Heart right ventricle (tissue), 16 donors: ENCODE measurements around the gene ZSWIM8. TPM values are rescaled to one million over a fixed set of nuclear protein-coding genes. Genes with fewer than 3 reads are reported as not detected.
"Not testable (repeated sequence)": the region's sequence is repeated elsewhere in the genome, so short reads cannot be mapped to it uniquely, and the experiment has no call there.

Source experiments
- ATAC-seq, 8 donors: fragments of 200-7000 bp; cut with Tn5 transposase; one replicate each; pipeline ENCODE4 v1.9.1; 2020; ENCODE audit warnings: mild to moderate bottlenecking in 8 of 8, moderate library complexity in 8 of 8, moderate number of reproducible peaks in 1 of 8
- DNase-seq, 2 donors: peaks; one replicate each; pipeline ENCODE4 v3.0.0-alpha.2; 2020
- H3K27ac ChIP-seq, 10 donors: fragments of 200-600 bp; sonication (generic) in 2 of 10; one replicate each; pipeline versions ENCODE4 v1.5.0 to v1.8.0; 2020 to 2022; ENCODE audit warnings: mild to moderate bottlenecking in 3 of 10
- H3K27me3 ChIP-seq, 7 donors: fragments of 200-600 bp; one replicate each; pipeline ENCODE4 v1.8.0; 2021 to 2022; ENCODE audit warnings: mild to moderate bottlenecking in 2 of 7
- H3K36me3 ChIP-seq, 9 donors: fragments of 200-600 bp; sonication (generic) in 1 of 9; one replicate each; pipeline versions ENCODE4 v1.5.0 to v1.8.0; 2020 to 2022; ENCODE audit warnings: mild to moderate bottlenecking in 2 of 9
- H3K4me1 ChIP-seq, 9 donors: fragments of 200-600 bp; sonication (generic) in 1 of 9; one replicate each; pipeline versions ENCODE4 v1.5.0 to v1.8.0; 2020 to 2022; ENCODE audit warnings: mild to moderate bottlenecking in 4 of 9
- H3K4me3 ChIP-seq, 10 donors: fragments of 200-600 bp; sonication (generic) in 2 of 10; one replicate each; pipeline versions ENCODE4 v1.5.0 to v1.8.0; 2020 to 2022; ENCODE audit warnings: mild to moderate bottlenecking in 7 of 10, moderate library complexity in 2 of 10
- H3K9me3 ChIP-seq, 11 donors: fragments of 200-600 bp in 10 of 11; sonication (generic) in 2 of 11; one replicate each; pipeline versions ENCODE4 v1.5.0 to v1.8.0; 2013 to 2022; ENCODE audit warnings: mild to moderate bottlenecking in 2 of 11, control low read depth in 1 of 11, moderate library complexity in 1 of 11
- CTCF ChIP-seq, 9 donors: fragments of 200-600 bp; sonication (generic) in 2 of 9; IDR thresholded peaks; one replicate each; pipeline versions ENCODE4 v1.5.0 to v1.8.0; 2021 to 2022; ENCODE audit warnings: antibody characterized with exemption in 9 of 9, mild to moderate bottlenecking in 5 of 9, moderate library complexity in 1 of 9
- WGBS, 2 donors: extraction: QIAGEN DNeasy Blood & Tissue Kit; methylation state at CpG; one replicate each; pipeline ENCODE4 v1.1.7; 2013; ENCODE audit warnings: inconsistent platforms in 1 of 2; 5-methylcytosine and 5-hydroxymethylcytosine counted together
- intact Hi-C, 10 donors: fragments of 100-400 bp; cut with DNase I; formaldehyde crosslinking; loops; one replicate each; pipeline versions ENCODE4 v1.11.1 to v1.14.2; 2022
- long read RNA-seq, 3 donors: library from polyadenylated mRNA; unstranded; transcript quantifications; one replicate each; pipeline ENCODE4 v2.0.0, GENCODE V29; 2020 to 2021
- polyA plus RNA-seq, 2 donors: library from polyadenylated mRNA; stranded (reverse); fragments of 200-250 nt; gene quantifications; one replicate each; pipeline ENCODE4 v1.2.3, GENCODE V29; 2013
- total RNA-seq, 10 donors: library from RNA; stranded (reverse); fragmentation: NEBNext Ultra II Directional in 3 of 10; extraction: Animal tissue kit (Norgen Biotek cat#: 25700) in 3 of 10; gene quantifications; one replicate each; pipeline versions ENCODE4 v1.2.1 to v1.2.4, GENCODE V29; 2021 to 2023
- donor health status: Arrhythmogenic right ventricular cardiomyopathy.
- donor health status: ischemic (EF 13 %, LVEDD 7.1; RV severe dilation, severe dysfunction).
- donor health status: healthy with polysubstance abuse.
- donor health status: DM: no; HTN: yes; CAD: no.
- donor health status: DM: no; HTN: no; CAD: no.
- donor health status: ischemic (EF 25% LVEDD 6.9; RV normal size, moderate dysfunction).
- donor health status: ischemic (EF 25% LVEDD 5.7; RV mildly dilated, moderate dysfunction).
- donor health status: healthy.
- donor health status: DM: yes; HTN: yes; CAD: no.
- donor health status: Ischemic cardiomyopathy.
- donor health status: ischemic (EF 35%, LVEDD 5.7; RV mildly dilated, moderate dysfunction).
- donor health status: nonischemic (EF 11% LVEDD 7.7; RV severe dilation, severe dysfunction).
- donor health status: DM: yes; HTN: yes; CAD: no.
- donor health status: PGD.
- donor health status: ischemic (EF 29% LVEDD 5.4; RV normal size, mild dysfunction).
- donor health status: nonischemic (EF 23%, LVEDD 6.1; RV moderate dilation, normal function).

Gene ZSWIM8, protein sequence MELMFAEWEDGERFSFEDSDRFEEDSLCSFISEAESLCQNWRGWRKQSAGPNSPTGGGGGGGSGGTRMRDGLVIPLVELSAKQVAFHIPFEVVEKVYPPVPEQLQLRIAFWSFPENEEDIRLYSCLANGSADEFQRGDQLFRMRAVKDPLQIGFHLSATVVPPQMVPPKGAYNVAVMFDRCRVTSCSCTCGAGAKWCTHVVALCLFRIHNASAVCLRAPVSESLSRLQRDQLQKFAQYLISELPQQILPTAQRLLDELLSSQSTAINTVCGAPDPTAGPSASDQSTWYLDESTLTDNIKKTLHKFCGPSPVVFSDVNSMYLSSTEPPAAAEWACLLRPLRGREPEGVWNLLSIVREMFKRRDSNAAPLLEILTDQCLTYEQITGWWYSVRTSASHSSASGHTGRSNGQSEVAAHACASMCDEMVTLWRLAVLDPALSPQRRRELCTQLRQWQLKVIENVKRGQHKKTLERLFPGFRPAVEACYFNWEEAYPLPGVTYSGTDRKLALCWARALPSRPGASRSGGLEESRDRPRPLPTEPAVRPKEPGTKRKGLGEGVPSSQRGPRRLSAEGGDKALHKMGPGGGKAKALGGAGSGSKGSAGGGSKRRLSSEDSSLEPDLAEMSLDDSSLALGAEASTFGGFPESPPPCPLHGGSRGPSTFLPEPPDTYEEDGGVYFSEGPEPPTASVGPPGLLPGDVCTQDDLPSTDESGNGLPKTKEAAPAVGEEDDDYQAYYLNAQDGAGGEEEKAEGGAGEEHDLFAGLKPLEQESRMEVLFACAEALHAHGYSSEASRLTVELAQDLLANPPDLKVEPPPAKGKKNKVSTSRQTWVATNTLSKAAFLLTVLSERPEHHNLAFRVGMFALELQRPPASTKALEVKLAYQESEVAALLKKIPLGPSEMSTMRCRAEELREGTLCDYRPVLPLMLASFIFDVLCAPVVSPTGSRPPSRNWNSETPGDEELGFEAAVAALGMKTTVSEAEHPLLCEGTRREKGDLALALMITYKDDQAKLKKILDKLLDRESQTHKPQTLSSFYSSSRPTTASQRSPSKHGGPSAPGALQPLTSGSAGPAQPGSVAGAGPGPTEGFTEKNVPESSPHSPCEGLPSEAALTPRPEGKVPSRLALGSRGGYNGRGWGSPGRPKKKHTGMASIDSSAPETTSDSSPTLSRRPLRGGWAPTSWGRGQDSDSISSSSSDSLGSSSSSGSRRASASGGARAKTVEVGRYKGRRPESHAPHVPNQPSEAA (N-terminal part only)
- 10 to 100 TPM; 35.2 to 72.5 (median 43.5) TPM for total RNA-seq
- polyA plus RNA-seq, result 100 to 1,000 TPM in 1 of 2 donors, 10 to 100 TPM in 1; 64.1 to 139 TPM
- long read RNA-seq, donor 1, partial matches to known transcripts, result 7 of 14 reads
- long read RNA-seq, donor 1, other reads (novel, unspliced or antisense), result 4 of 14 reads
- long read RNA-seq, donor 2, partial matches to known transcripts, result 12 of 15 reads
- long read RNA-seq, donor 2, other reads (novel, unspliced or antisense), result 3 of 15 reads
- long read RNA-seq, donor 3, partial matches to known transcripts, result 20 of 25 reads
- long read RNA-seq, donor 3, other reads (novel, unspliced or antisense), result 5 of 25 reads

GRCh38 chr10:73785211-73785720 is at the start of gene ZSWIM8:
Gene ZSWIM8 (plus strand): TSS chr10:73785606. CDS start chr10:73785879, 273 bp downstream.
- peaks cover 0 to 24% (median 17%) of the 10 kb centered on the region in 9 donors for H3K36me3 ChIP-seq
- H3K9me3 ChIP-seq, result no peaks in the 10 kb centered on the region
- intact Hi-C loops, result loop anchor here in 2 of 10 donors (1.0 to 5.0 kb wide), 2 partner anchors 26 to 43 kb away; partner anchors contain the start of genes NDST2 (in 1 of the 2) and SEC24C (in 1 of the 2)
- H3K27me3 ChIP-seq, result no peaks in the 10 kb centered on the region
- peak within 1 kb of the TSS; percentile 68 to 97 (median 92) for H3K4me3 ChIP-seq
- DNase-seq, result peak; percentile 86 to 92
- H3K27ac ChIP-seq, result peak within 1 kb of the TSS; percentile 74 to 97 (median 90)
- peak in 3 of 9 donors; percentile 10 to 20 (median 14) for TF ChIP-seq CTCF (IDR thresholded peaks at IDR 0.05)
- peak; percentile 87 to 95 (median 92) for ATAC-seq
- peaks cover 15 to 67% (median 59%) of the 10 kb centered on the region in 9 donors for H3K4me1 ChIP-seq
- WGBS, 2 donors, result 0 to 1% methylated on average over 32 to 36 of the region's 36 CpGs

DNA sequence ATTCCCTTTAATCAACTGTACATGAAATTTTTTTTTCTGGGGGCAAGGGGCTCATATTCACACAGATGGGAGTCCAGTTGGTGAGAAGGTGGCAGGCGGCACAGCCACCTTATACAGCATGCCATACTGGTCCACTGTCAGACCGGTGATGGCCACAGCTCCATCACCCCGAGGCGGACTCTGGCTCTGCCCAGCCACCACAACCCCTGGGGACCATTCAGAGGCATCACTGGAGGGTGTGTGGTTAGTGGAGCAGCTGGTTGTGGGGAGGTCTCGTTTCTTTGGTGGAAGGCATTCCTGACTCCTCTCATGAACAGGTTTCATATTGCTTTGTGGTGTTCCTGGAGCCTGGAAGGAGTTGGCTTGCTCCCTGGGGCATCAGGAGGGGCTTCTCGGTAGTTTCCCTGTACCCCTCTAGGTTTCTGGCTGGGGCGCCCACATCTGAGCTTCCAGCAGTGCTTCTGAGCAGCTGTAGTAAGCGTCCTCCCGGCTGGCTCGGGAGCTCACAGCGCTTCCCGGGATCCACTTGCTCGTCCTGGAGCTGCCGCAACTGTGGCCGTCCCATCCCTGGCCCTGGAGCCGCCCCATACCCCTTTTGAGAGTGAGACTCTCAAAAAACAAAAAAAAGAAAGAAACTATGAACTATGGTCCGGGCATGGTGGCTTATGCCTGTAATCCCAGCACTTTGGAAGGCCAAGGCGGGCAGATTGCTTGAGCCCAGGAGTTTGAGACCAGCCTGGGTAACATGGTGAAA is 44.7 kb upstream of the ZSWIM8 start:
- WGBS, 2 donors, result 93 to 95% methylated on average over 18 of the region's 18 CpGs
- not testable (repeated sequence) for H3K9me3 ChIP-seq
- intact Hi-C loops, result loop anchor here in 2 of 10 donors (5.0 kb wide), 2 partner anchors 47 to 88 kb away; partner anchors contain the start of gene ZSWIM8 (in 1 of the 2)

GRCh38 chr10:73742454-73742734 is 43.0 kb upstream of the ZSWIM8 start:
- H3K27ac ChIP-seq, result peak overlapping the region in 1 of 10 donors; percentile 99
- no peaks in the 10 kb centered on the region for H3K27me3 ChIP-seq
- H3K4me3 ChIP-seq, result no peak overlapping the region
- ATAC-seq (no peak), DNase-seq (no peak)
- H3K4me1 ChIP-seq, result peaks cover 15 to 43% (median 36%) of the 10 kb centered on the region in 9 donors
- peaks cover 0 to 47% (median 7%) of the 10 kb centered on the region in 9 donors for H3K36me3 ChIP-seq
- WGBS, 2 donors, result 92 to 93% methylated on average over 5 of the region's 5 CpGs
- H3K9me3 ChIP-seq, result no peaks in the 10 kb centered on the region
- intact Hi-C loops, result loop anchor here in 2 of 10 donors (5.0 kb wide), 2 partner anchors 45 to 90 kb away; partner anchors contain the start of gene ZSWIM8 (in 1 of the 2)
- no peak for TF ChIP-seq CTCF (IDR thresholded peaks at IDR 0.05)

More for the DNA sequence above, 44.7 kb upstream of the ZSWIM8 start:
- Histone ChIP-seq H3K27ac (peak overlapping the region in 1 of 10 donors; percentile 37), H3K36me3 (peaks cover 0 to 52% (median 0%) of the 10 kb centered on the region in 9 donors), H3K4me1 (peaks cover 12 to 35% (median 24%) of the 10 kb centered on the region in 9 donors)
- not testable (repeated sequence) for H3K4me3 ChIP-seq, ATAC-seq, DNase-seq, H3K27me3 ChIP-seq
